Measurements from ENCODE around the gene S100A13.
"Not testable (repeated sequence)": the region's sequence is repeated elsewhere in the genome, so short reads cannot be mapped to it uniquely, and the experiment has no call there.

- TF ChIP-seq POLR2AphosphoS5, CTCF (IDR thresholded peaks at IDR 0.05): not testable (repeated sequence)
These were observed 43.8 kb downstream of the S100A13 start for GRCh38 chr1:153583514-153583913.
